Measurements from ENCODE around the gene CACNA1B. TPM values are rescaled to one million over a fixed set of nuclear protein-coding genes. Genes with fewer than 3 reads are reported as not detected.
"Not testable (repeated sequence)": the region's sequence is repeated elsewhere in the genome, so short reads cannot be mapped to it uniquely, and the experiment has no call there.

Gene CACNA1B
- total RNA-seq, 1 experiment from 2014 or later: not detected

GRCh38 chr9:138078846-138079245 lies 201.3 kb downstream of the CACNA1B start:
- Histone ChIP-seq H3K27me3 (ENCODE audit: low read length) (no peaks in the 10 kb centered on the region), H3K9ac (ENCODE audit: low read length) (no peak overlapping the region), H3K4me3 (ENCODE audit: low read length) (no peak overlapping the region), H2AFZ (ENCODE audit: low read length) (no peak overlapping the region), H4K20me1 (ENCODE audit: insufficient read depth, low read depth, low read length) (no peaks in the 10 kb centered on the region), H3K27ac (ENCODE audit: low read length) (no peak overlapping the region), H3K9me2 (replicated peaks; ENCODE audit: insufficient read depth, low read length) (no peaks in the 10 kb centered on the region), H3K9me3 (ENCODE audit: low read length) (no peaks in the 10 kb centered on the region), H3K4me1 (ENCODE audit: low read length) (no peaks in the 10 kb centered on the region), H3K4me2 (ENCODE audit: low read depth, low read length, poor library complexity, severe bottlenecking) (no peak overlapping the region), H3K79me2 (ENCODE audit: low read length) (no peaks in the 10 kb centered on the region), H3K36me3 (ENCODE audit: insufficient read depth, low read length) (no peaks in the 10 kb centered on the region)
- no peak for DNase-seq

- Histone ChIP-seq H3K4me1 (ENCODE audit: low read length) (no peaks in the 10 kb centered on the region), H4K20me1 (ENCODE audit: insufficient read depth, low read depth, low read length) (no peaks in the 10 kb centered on the region), H3K36me3 (ENCODE audit: insufficient read depth, low read length) (no peaks in the 10 kb centered on the region), H3K79me2 (ENCODE audit: low read length) (no peaks in the 10 kb centered on the region), H3K27me3 (ENCODE audit: low read length) (no peaks in the 10 kb centered on the region), H3K27ac (ENCODE audit: low read length) (no peak overlapping the region), H3K9me3 (ENCODE audit: low read length) (peaks cover under 1% of the 10 kb centered on the region; the same call in 1 of the 2 replicates), H3K4me2 (ENCODE audit: low read depth, low read length, poor library complexity, severe bottlenecking) (no peak overlapping the region), H3K9me2 (replicated peaks; ENCODE audit: insufficient read depth, low read length) (no peaks in the 10 kb centered on the region), H3K4me3 (ENCODE audit: low read length) (no peak overlapping the region), H2AFZ (ENCODE audit: low read length) (no peak overlapping the region), H3K9ac (ENCODE audit: low read length) (no peak overlapping the region)
- no peak for DNase-seq
Measured at GRCh38 chr9:138080979-138081378, 203.4 kb downstream of the CACNA1B start.

GRCh38 chr9:138082918-138083636 lies 205.5 kb downstream of the CACNA1B start:
- H3K9me3 ChIP-seq (ENCODE audit: low read length): peaks cover 3% of the 10 kb centered on the region; the same call in 1 of the 2 replicates
- H3K4me1 ChIP-seq (ENCODE audit: low read length): no peaks in the 10 kb centered on the region
- H3K9me2 ChIP-seq (replicated peaks; ENCODE audit: insufficient read depth, low read length): no peaks in the 10 kb centered on the region
- no peak for DNase-seq
- H4K20me1 ChIP-seq (ENCODE audit: insufficient read depth, low read depth, low read length): no peaks in the 10 kb centered on the region
- no peak overlapping the region for H2AFZ ChIP-seq (ENCODE audit: low read length)
- no peak overlapping the region for H3K4me3 ChIP-seq (ENCODE audit: low read length)
- H3K36me3 ChIP-seq (ENCODE audit: insufficient read depth, low read length): no peaks in the 10 kb centered on the region
- no peaks in the 10 kb centered on the region for H3K79me2 ChIP-seq (ENCODE audit: low read length)
- no peak overlapping the region for H3K4me2 ChIP-seq (ENCODE audit: low read depth, low read length, poor library complexity, severe bottlenecking)
- H3K9ac ChIP-seq (ENCODE audit: low read length): no peak overlapping the region
- no peak overlapping the region for H3K27ac ChIP-seq (ENCODE audit: low read length)
- no peaks in the 10 kb centered on the region for H3K27me3 ChIP-seq (ENCODE audit: low read length)

- no peaks in the 10 kb centered on the region for H3K27me3 ChIP-seq (ENCODE audit: low read length)
- no peaks in the 10 kb centered on the region for H3K4me1 ChIP-seq (ENCODE audit: low read length)
- no peak overlapping the region for H3K9ac ChIP-seq (ENCODE audit: low read length)
- H3K36me3 ChIP-seq (ENCODE audit: insufficient read depth, low read length): no peaks in the 10 kb centered on the region
- H2AFZ ChIP-seq (ENCODE audit: low read length): no peak overlapping the region
- H3K79me2 ChIP-seq (ENCODE audit: low read length): no peaks in the 10 kb centered on the region
- no peak for DNase-seq
- H3K9me3 ChIP-seq (ENCODE audit: low read length): peaks cover 3% of the 10 kb centered on the region; the same call in 1 of the 2 replicates
- H4K20me1 ChIP-seq (ENCODE audit: insufficient read depth, low read depth, low read length): no peaks in the 10 kb centered on the region
- no peaks in the 10 kb centered on the region for H3K9me2 ChIP-seq (replicated peaks; ENCODE audit: insufficient read depth, low read length)
- H3K27ac ChIP-seq (ENCODE audit: low read length): no peak overlapping the region
- no peak overlapping the region for H3K4me3 ChIP-seq (ENCODE audit: low read length)
- no peak overlapping the region for H3K4me2 ChIP-seq (ENCODE audit: low read depth, low read length, poor library complexity, severe bottlenecking)
Measured at GRCh38 chr9:138083873-138084272, 206.3 kb downstream of the CACNA1B start.

- Histone ChIP-seq H3K9me3 (ENCODE audit: low read length) (peaks cover 3% of the 10 kb centered on the region; the same call in 1 of the 2 replicates), H3K36me3 (ENCODE audit: insufficient read depth, low read length) (no peaks in the 10 kb centered on the region), H4K20me1 (ENCODE audit: insufficient read depth, low read depth, low read length) (no peaks in the 10 kb centered on the region)
Measured at GRCh38 chr9:138085568-138085967, 208.0 kb downstream of the CACNA1B start.

GRCh38 chr9:138092057-138092456 lies 214.5 kb downstream of the CACNA1B start:
- H3K27ac ChIP-seq (ENCODE audit: low read length); DNase-seq; H3K9me2 ChIP-seq (replicated peaks; ENCODE audit: insufficient read depth, low read length); H3K36me3 ChIP-seq (ENCODE audit: insufficient read depth, low read length); H3K9me3 ChIP-seq (ENCODE audit: low read length); H3K4me1 ChIP-seq (ENCODE audit: low read length); H4K20me1 ChIP-seq (ENCODE audit: insufficient read depth, low read depth, low read length); H3K9ac ChIP-seq (ENCODE audit: low read length); H3K4me3 ChIP-seq (ENCODE audit: low read length); H2AFZ ChIP-seq (ENCODE audit: low read length); H3K4me2 ChIP-seq (ENCODE audit: low read depth, low read length, poor library complexity, severe bottlenecking); H3K79me2 ChIP-seq (ENCODE audit: low read length); H3K27me3 ChIP-seq (ENCODE audit: low read length): not testable (repeated sequence)

More at GRCh38 chr9:138085568-138085967, 208.0 kb downstream of the CACNA1B start:
- Histone ChIP-seq H3K27me3 (ENCODE audit: low read length) (no peaks in the 10 kb centered on the region), H3K9me2 (replicated peaks; ENCODE audit: insufficient read depth, low read length) (no peaks in the 10 kb centered on the region), H3K79me2 (ENCODE audit: low read length) (no peaks in the 10 kb centered on the region), H2AFZ (ENCODE audit: low read length) (no peak overlapping the region), H3K9ac (ENCODE audit: low read length) (no peak overlapping the region), H3K4me2 (ENCODE audit: low read depth, low read length, poor library complexity, severe bottlenecking) (no peak overlapping the region), H3K4me3 (ENCODE audit: low read length) (no peak overlapping the region), H3K27ac (ENCODE audit: low read length) (no peak overlapping the region), H3K4me1 (ENCODE audit: low read length) (no peaks in the 10 kb centered on the region)
- DNase-seq: no peak

GRCh38 chr9:138094028-138094427 lies 216.4 kb downstream of the CACNA1B start:
- DNase-seq: no peak
- Histone ChIP-seq H2AFZ (ENCODE audit: low read length) (no peak overlapping the region), H3K27ac (ENCODE audit: low read length) (no peak overlapping the region)

GRCh38 chr9:138095813-138096518 lies 218.4 kb downstream of the CACNA1B start:
- no peaks in the 10 kb centered on the region for H3K27me3 ChIP-seq (ENCODE audit: low read length)
- no peak for DNase-seq
- H2AFZ ChIP-seq (ENCODE audit: low read length): no peak overlapping the region
- H3K4me1 ChIP-seq (ENCODE audit: low read length): no peaks in the 10 kb centered on the region
- no peaks in the 10 kb centered on the region for H3K36me3 ChIP-seq (ENCODE audit: insufficient read depth, low read length)
- H3K79me2 ChIP-seq (ENCODE audit: low read length): no peaks in the 10 kb centered on the region
- H3K27ac ChIP-seq (ENCODE audit: low read length): no peak overlapping the region
- H3K4me2 ChIP-seq (ENCODE audit: low read depth, low read length, poor library complexity, severe bottlenecking): no peak overlapping the region
- H3K9me3 ChIP-seq (ENCODE audit: low read length): no peaks in the 10 kb centered on the region
- no peaks in the 10 kb centered on the region for H3K9me2 ChIP-seq (replicated peaks; ENCODE audit: insufficient read depth, low read length)
- no peak overlapping the region for H3K4me3 ChIP-seq (ENCODE audit: low read length)
- no peaks in the 10 kb centered on the region for H4K20me1 ChIP-seq (ENCODE audit: insufficient read depth, low read depth, low read length)
- H3K9ac ChIP-seq (ENCODE audit: low read length): no peak overlapping the region

More at GRCh38 chr9:138094028-138094427, 216.4 kb downstream of the CACNA1B start:
- no peak overlapping the region for H3K9ac ChIP-seq (ENCODE audit: low read length)
- H3K79me2 ChIP-seq (ENCODE audit: low read length): no peaks in the 10 kb centered on the region
- no peaks in the 10 kb centered on the region for H3K9me3 ChIP-seq (ENCODE audit: low read length)
- no peak overlapping the region for H3K4me2 ChIP-seq (ENCODE audit: low read depth, low read length, poor library complexity, severe bottlenecking)
- H3K36me3 ChIP-seq (ENCODE audit: insufficient read depth, low read length): no peaks in the 10 kb centered on the region
- no peaks in the 10 kb centered on the region for H3K27me3 ChIP-seq (ENCODE audit: low read length)
- H4K20me1 ChIP-seq (ENCODE audit: insufficient read depth, low read depth, low read length): no peaks in the 10 kb centered on the region
- no peaks in the 10 kb centered on the region for H3K9me2 ChIP-seq (replicated peaks; ENCODE audit: insufficient read depth, low read length)
- H3K4me1 ChIP-seq (ENCODE audit: low read length): no peaks in the 10 kb centered on the region
- H3K4me3 ChIP-seq (ENCODE audit: low read length): no peak overlapping the region

Measured in Karpas-422 (cell line).